Uterus (tissue), 2 donors: Measurements from ENCODE around the gene SERPINI1.

Experiments
- POLR2A ChIP-seq, 2 donors: fragments of 450-650 bp; IDR thresholded peaks; one replicate each; pipeline ENCODE4 v1.6.1; 2016; ENCODE audit warnings: antibody characterized with exemption in 2 of 2, mild to moderate bottlenecking in 1 of 2, moderate library complexity in 1 of 2
- TF ChIP-seq, protein P1 (sequence below), 4 experiments: fragments of 200-600 bp in 2 of 4; fragments of 450-650 bp in 2 of 4; sonication (generic) in 2 of 4; IDR thresholded peaks; one replicate each; pipeline ENCODE4 v1.5.1; 2016 to 2019; ENCODE audit warnings: antibody characterized with exemption in 4 of 4, mild to moderate bottlenecking in 2 of 4, moderate library complexity in 1 of 4

GRCh38 chr3:167700046-167700445 lies 35.5 kb upstream of the SERPINI1 start:
- TF ChIP-seq, protein P1, sequence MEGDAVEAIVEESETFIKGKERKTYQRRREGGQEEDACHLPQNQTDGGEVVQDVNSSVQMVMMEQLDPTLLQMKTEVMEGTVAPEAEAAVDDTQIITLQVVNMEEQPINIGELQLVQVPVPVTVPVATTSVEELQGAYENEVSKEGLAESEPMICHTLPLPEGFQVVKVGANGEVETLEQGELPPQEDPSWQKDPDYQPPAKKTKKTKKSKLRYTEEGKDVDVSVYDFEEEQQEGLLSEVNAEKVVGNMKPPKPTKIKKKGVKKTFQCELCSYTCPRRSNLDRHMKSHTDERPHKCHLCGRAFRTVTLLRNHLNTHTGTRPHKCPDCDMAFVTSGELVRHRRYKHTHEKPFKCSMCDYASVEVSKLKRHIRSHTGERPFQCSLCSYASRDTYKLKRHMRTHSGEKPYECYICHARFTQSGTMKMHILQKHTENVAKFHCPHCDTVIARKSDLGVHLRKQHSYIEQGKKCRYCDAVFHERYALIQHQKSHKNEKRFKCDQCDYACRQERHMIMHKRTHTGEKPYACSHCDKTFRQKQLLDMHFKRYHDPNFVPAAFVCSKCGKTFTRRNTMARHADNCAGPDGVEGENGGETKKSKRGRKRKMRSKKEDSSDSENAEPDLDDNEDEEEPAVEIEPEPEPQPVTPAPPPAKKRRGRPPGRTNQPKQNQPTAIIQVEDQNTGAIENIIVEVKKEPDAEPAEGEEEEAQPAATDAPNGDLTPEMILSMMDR (IDR thresholded peaks at IDR 0.05): no peak
- TF ChIP-seq POLR2A (IDR thresholded peaks at IDR 0.05): no peak
